RKO (cell line): ENCODE measurements around the gene PAH.

ENCODE experiments used
- DNase-seq: peaks from one replicate; pipeline ENCODE4 v3.0.0-alpha.2; 2016; ENCODE audit warnings: low spot score

The PAH gene

DNA sequence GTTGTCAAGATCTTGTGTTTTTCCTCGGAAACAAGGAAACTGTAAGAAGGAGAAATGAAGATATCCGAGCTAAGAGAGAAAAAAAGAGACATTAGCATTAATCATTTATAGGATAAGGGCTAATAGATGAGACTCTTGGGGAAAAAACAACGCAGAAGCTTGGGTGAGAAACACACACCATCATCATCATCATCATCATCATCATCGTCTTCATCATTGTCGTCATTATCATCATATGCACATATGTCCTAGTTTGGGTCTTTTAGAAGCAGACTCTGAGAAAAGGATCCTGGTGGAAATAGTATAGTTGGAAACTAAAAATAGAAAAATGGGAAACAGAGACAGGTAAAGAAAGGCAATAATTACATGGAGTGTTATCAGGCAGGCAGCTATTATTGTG lies 95.9 kb downstream of the PAH start:
- DNase-seq, result no peak

DNA sequence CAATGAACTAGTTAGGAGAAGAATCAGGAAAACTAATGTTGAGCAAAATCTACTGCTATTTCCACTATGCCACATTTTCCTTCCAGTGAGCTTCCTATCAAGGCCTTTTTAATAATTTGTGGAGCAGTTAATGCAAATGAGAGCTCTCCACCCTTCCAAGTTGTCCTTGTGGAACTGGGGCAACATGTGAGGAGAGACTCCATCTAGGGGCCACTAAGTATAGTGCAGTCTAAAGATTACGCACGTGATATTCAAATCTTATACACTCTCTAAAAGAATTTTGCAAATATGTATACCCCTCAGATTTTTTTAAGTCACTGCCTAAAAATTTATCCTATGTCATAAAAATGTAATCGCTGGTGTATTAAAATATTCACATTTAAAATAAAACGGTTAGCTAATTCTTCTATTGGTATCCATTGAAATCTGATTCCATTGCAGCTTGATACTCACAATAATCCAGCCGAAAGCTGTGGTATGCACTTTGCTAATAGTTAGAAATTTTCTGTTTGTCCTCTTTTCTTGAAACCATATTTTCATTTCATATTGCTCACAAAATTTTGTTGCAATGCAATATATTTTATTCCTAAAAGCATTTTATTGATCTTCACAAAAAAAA lies 100.1 kb downstream of the PAH start:
- peak; percentile 73 for DNase-seq

DNA sequence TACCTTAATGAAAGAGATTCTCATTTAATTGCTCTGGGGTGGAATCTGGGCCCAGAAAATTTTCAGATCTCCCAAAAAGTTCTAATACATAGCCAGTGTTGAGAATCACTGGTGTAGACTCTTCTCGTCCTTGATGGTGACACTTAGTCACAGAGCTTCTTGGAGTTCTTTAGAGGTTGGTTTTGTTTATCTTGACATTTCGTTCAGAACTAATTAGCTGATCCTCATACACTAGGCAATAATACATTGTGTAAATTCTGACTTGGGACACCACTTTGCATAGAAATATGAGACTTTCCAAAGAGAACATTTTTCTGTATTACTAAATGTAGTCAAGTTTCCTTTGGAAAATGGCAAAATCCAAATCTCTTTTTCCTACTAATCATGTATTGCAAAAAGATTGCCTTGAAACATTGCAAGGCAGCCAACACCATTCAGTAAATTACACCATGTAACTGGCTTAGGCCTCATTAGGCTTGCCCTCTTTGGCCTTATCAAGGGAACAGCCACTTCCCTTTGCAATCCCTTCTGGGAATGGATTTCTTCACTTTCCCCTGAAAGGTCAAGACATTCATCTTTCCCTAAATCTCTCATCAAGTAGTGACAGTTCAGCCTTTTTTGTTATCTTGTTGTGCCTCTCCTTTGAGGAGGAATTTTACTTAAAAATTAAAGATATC lies 102.2 kb downstream of the PAH start:
- DNase-seq, result no peak

DNA sequence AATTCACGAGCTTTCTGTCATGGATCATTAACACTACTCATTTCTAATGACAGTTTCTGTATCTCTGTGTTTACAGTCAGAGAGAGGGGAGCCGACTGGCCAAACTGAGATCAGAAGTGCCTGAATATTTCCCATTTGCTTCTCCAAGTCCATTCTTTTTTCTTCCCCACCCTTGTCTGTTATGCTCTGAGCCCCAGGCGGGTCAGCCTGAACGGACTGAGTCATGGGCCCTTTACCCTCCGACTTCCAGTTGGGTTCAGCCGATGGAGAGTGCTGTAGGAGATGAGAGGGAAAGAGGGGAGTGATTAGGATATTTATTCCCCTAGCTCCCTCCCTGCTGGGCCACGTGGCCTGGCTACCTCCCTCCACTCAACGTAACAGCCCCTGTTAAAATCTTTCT lies 104.7 kb downstream of the PAH start:
- DNase-seq, result no peak

DNA sequence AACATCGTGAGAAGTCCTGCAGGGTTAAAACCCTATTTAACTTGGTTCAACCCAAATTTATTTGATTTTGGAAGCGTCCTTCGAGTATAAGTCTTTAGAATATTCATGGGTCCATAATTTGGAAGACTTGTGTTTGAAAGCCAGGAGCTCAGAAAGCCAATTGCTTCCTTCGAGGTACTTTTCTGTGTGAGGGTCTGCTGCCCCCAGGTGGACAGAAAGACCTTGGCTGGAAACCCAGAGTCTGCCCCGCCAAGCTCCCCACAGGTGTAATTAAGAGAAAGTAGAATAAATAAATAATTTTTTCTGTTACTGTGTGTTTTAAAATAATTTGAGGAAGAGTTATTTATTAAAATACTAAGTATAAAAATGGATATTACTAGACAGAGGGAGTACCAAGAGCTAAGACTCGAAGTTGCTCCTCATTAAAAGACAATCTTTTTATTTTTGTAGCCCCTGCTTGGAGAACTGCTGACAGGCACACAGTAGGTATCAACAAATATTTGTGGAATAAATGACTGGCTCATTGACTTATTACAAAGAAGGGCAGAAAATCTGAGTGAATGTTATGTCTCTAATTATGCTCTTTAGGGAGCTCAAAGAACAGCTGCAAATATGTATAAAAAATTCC lies 105.8 kb downstream of the PAH start:
- peak; percentile 13 for DNase-seq

DNA sequence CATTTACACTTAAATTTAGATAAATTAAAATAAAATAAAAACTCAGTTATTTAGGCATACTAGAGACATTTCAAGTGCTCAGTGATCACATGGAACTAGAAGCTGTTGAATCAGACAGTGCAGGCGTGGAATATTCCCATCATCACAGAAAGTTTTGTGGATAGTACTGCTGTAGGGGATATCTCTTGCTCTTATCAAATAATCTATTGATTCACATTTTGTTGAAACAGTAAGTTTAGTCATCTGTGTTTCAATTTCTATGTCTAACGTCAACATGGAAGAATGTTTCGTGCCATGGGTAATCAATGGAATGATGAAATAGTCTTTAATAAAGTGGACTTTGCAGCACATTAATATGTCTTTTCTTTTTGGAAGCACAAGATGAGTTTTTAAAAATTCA lies 108.6 kb downstream of the PAH start:
- no peak for DNase-seq

DNA sequence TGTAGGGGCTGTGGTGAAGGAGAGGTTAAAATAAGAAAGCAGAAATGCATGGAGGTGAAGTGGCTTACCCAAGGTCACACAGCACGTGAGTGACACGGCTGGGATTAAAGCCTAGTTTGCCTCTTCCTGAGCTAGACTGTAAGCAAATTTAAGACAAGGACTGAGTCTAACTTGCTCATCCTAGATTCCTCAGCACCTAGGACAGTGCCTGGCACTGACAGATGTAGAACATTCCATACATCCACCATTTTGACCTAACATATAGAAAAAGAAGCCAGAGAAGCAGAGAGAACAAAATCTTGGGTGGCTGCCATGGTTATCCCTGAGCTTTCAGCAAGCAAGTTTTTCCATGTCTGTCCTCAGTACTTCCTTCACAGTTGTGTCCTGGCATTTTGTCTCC lies 110.5 kb downstream of the PAH start:
- no peak for DNase-seq

DNA sequence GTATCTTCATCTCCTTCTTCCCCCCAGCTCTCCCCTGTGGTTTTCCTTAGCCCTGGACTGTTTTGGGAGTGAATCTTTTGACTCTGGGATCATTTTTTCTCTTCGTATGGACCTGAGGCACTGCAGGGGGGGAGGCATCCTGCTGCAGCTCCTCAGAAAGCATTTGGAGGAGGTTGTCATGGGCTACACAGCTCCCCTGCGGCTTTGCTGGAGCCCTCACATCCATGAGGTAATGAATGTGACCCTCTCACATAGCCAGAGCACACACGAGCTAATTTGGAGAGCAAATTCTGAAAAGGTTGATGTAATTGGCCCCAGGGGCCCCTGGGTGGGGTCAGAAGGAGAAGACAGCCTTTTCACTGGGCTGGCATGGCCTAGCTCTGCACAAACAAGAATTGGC lies 110.9 kb downstream of the PAH start:
- no peak for DNase-seq

DNA sequence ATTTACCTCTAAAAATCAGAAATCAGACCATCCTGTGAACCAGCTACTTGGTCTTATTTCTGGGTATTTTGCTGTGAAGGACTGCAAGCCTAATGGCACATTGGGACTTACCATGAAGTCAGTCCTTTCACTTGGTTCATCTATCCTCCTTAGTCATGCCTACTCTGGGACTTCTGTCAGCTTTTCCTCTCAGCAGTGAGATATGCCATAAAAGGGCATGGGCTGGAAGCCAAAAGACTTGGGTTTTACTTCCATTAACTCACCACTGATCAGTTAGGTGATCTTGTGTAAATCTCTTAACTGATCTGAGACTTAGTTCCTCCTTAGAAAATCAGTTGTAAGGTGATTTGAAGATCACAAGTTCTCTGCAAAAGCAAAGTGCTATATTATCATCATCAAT lies 116.5 kb downstream of the PAH start:
- DNase-seq, result no peak

DNA sequence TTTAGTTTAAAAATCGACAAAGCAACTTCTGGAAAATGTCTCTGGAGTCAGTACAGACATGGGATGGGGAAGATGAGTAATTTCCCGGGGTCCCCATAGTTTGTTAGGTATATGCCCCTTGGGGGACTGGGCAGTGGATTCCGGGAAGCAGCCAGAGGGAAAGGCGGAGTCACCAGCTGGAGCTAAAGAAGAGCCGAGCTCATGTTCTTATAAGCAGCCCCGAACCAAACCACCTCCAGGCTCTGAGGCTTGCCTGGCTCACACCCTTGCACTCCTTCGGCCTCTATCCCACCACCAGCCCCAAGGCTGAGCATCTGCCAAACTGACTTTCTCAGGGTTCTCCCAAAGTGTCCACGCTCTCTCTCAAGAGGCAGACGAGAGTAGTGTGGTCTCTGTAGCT lies 117.8 kb downstream of the PAH start:
- no peak for DNase-seq

DNA sequence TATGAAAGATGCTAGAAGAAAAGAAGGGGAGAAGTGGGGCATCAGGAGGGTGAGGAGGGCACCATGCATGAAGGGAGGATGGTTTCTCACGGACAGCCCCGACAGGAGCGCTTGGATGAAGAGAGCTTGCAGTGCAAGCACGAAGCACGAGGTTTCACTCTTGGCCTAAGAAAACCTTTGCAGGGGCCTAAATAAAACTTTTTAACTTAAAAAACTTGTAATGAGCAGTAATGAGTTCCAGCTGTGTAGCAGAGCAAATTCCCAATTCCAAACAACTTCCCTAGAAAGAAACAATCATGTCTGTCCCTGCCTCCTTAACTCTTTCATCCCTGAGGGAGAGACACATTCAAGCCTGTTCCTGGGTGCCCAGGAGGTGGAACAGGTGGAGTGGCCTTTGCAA lies 119.5 kb downstream of the PAH start:
- no peak for DNase-seq

DNA sequence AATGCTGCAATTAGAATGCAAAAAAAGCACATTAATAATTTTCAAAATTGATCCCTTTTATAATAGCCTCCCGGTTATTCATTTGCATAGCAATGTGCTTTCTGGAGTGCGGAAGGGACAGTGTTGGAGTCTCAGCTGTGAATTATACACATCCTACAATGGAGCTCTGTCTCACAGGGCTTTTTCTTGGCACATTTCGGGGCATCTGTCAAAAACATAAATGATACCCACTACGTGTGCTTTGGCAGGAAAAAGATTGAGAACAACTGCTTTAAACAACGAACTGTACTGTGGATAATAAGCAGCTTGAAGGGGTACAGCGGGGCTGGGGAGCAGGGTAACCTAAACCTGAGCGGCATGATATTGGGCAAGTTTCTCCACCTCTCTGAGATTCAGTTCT lies 123.1 kb downstream of the PAH start:
- no peak for DNase-seq
